Thoracic aorta (tissue), 2 donors: ENCODE data around the gene BAZ1B. TPM values are rescaled to one million over a fixed set of nuclear protein-coding genes. Genes with fewer than 3 reads are reported as not detected.
"Not testable (repeated sequence)": the region's sequence is repeated elsewhere in the genome, so short reads cannot be mapped to it uniquely, and the experiment has no call there.

ENCODE experiments used
- ATAC-seq: fragments of 150-250 bp; one replicate; pipeline ENCODE4 v1.8.0; 2017; ENCODE audit warnings: low read depth; ENCODE audit not compliant: insufficient number of reproducible peaks, low FRiP score
- DNase-seq: peaks from one replicate; pipeline ENCODE4 v3.0.0-alpha.2; 2020; ENCODE audit warnings: low spot score
- H3K27ac ChIP-seq, 2 donors: fragments of 200-600 bp; sonication (generic); 1 replicate in 1 of 2; 2 replicates in 1 of 2; pipeline ENCODE4 v1.5.1; 2016; ENCODE audit warnings: mild to moderate bottlenecking in 2 of 2, moderate library complexity in 2 of 2
- H3K27me3 ChIP-seq: fragments of 200-600 bp; sonication (generic); replicated peaks from 2 replicates; pipeline ENCODE4 v1.6.0; 2016; ENCODE audit warnings: mild to moderate bottlenecking; ENCODE audit not compliant: insufficient read depth
- H3K36me3 ChIP-seq: fragments of 200-600 bp; sonication (generic); one replicate; pipeline ENCODE4 v1.5.1; 2016
- H3K4me1 ChIP-seq, 2 donors: fragments of 200-600 bp; sonication (generic); 1 replicate in 1 of 2; 2 replicates in 1 of 2; pipeline versions ENCODE4 v1.5.1 to v1.6.0; 2016; ENCODE audit warnings: low read depth in 2 of 2, mild to moderate bottlenecking in 1 of 2; ENCODE audit not compliant: control insufficient read depth in 1 of 2
- H3K4me3 ChIP-seq: fragments of 200-600 bp; sonication (generic); 2 replicates; pipeline ENCODE4 v1.5.1; 2016; ENCODE audit warnings: mild to moderate bottlenecking
- H3K9me3 ChIP-seq: fragments of 200-600 bp; sonication (generic); 2 replicates; pipeline ENCODE4 v1.5.1; 2016
- CTCF ChIP-seq: fragments of 200-600 bp; sonication (generic); IDR thresholded peaks from one replicate; pipeline ENCODE4 v1.5.1; 2019; ENCODE audit warnings: antibody characterized with exemption
- total RNA-seq, 2 donors: library from RNA; depleted of rRNA; stranded (reverse); fragments of >200 nt; gene quantifications; one replicate each; pipeline versions ENCODE4 v1.1.0 to v1.2.3, GENCODE V29; 2016

Gene BAZ1B
- total RNA-seq, 2 donors from 2014 or later = 43.9 to 65.3 TPM

DNA sequence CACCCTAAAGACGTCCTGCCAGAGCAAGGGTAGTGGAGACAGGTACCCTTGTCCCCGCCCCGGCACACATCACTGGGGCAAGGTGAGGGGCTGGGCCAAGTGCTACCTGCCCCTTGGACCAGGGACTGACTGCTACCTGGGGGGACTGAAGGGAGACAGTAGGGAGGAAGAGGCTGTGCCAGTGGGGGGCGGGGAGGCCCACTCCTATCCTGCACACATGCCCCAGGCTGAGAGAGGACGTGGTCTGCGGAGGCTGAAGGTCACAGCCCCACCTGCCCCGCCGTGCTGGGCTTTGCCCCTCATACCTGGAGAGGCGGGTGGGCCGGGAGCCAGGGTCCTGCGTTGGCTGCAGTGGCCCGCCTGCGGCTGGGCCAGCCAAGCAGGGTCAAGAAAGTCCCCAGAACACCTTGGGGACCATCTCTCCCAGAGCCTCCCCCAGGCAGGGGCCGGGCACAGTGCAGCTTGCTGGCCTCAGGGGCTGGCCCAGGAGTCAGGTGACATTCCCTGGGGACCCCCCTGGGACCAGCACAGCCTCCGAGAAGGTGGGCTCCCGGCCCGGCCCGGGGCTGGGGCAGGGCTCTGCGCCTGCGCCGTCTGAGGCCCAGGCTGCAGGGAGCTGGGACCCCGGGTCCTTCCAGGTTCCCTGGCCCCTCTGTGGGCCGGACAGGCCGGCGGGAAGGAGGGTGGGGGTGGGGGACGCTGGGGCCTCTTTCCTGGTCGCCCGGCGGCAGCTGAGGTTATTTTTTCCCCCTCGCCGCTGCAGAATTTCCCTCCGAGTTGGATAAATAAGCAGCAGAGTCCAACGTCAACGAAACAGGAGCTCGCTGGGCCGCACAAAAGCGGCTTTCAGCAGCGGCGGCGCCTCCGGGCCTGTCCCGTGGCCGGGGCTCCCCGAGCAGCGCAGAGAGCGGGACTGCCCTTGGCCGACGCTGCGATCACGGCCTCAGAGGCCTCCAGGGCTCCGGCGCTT is 98.3 kb downstream of the BAZ1B start:
- no peaks in the 10 kb centered on the region for H3K36me3 ChIP-seq
- TF ChIP-seq CTCF = no peak
- no peaks in the 10 kb centered on the region for H3K9me3 ChIP-seq
- no peak for DNase-seq
- no peak for ATAC-seq
- no peaks in the 10 kb centered on the region for H3K27me3 ChIP-seq
- peaks cover 0 to 13% of the 10 kb centered on the region in 2 donors for H3K4me1 ChIP-seq
- no peak overlapping the region for H3K27ac ChIP-seq
- peak overlapping the region; percentile 76 for H3K4me3 ChIP-seq

- not testable (repeated sequence) for H3K27ac ChIP-seq, H3K27me3 ChIP-seq, H3K36me3 ChIP-seq, H3K9me3 ChIP-seq, H3K4me3 ChIP-seq, ATAC-seq, DNase-seq
- H3K4me1 ChIP-seq = peaks cover 0 to 13% of the 10 kb centered on the region in 2 donors
These were observed 101.5 kb downstream of the BAZ1B start for GRCh38 chr7:73420610-73421009.

DNA sequence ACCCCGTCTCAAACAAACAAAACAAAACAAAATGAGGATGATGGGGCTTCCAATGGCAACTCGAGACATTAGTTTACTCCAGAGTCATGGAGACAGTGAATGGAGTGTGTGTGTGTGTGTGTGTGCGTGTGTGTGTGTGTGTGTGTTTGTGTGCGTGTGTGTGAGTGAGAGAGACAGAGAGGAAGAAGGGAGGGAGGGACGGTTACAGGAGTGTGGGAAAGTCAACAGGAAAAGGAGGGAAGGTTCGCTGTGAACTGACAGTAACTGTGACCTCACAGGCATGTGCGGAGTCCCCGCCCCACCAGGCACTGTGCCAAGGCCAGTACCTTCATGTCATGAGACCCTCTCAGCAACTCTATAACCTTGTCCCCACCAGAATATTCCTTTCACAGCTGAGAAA is 102.1 kb downstream of the BAZ1B start:
- not testable (repeated sequence) for DNase-seq, H3K9me3 ChIP-seq, H3K36me3 ChIP-seq, H3K27ac ChIP-seq, ATAC-seq, H3K27me3 ChIP-seq, H3K4me3 ChIP-seq
- H3K4me1 ChIP-seq = peaks cover 0 to 13% of the 10 kb centered on the region in 2 donors

GRCh38 chr7:73418113-73418703 is 103.9 kb downstream of the BAZ1B start:
- Histone ChIP-seq H3K27ac (no peak overlapping the region), H3K9me3 (no peaks in the 10 kb centered on the region), H3K4me3 (no peak overlapping the region), H3K27me3 (no peaks in the 10 kb centered on the region), H3K36me3 (no peaks in the 10 kb centered on the region), H3K4me1 (no peaks in the 10 kb centered on the region)
- ATAC-seq (no peak), DNase-seq (no peak)
- TF ChIP-seq CTCF = no peak

DNA sequence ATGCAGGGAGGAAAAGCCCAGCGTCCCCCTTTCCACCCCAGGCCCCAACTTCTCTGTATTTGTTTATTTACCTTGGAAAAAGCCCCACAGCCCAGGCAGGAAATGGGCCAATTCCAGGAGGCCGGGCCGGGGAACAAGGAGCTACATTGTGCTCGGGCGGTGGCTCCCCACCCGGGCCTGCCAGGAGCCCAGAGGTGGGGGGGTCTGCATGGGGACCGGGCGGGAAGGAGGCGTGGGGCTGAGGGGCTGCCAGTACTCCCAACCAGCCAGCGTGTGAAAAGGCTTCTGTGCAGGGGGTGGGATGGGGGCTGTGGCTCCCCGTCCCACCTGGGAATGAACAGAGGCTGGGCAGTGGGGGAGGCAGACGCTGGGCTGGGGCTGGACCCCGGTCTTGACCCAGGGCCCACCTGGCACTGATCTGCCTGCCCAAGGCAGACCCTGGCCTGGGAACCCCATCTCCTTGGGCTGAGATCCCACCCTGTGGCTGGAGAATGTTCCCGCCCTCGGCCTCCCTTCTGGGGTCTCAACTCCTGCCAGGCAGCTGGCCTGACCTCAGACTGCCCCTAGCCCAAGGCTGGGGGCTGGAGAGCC is 111.5 kb downstream of the BAZ1B start:
- ATAC-seq, H3K27ac ChIP-seq, DNase-seq, H3K27me3 ChIP-seq, H3K36me3 ChIP-seq, H3K4me1 ChIP-seq, H3K9me3 ChIP-seq: not testable (repeated sequence)
- H3K4me3 ChIP-seq = peak overlapping the region; percentile 25

DNA sequence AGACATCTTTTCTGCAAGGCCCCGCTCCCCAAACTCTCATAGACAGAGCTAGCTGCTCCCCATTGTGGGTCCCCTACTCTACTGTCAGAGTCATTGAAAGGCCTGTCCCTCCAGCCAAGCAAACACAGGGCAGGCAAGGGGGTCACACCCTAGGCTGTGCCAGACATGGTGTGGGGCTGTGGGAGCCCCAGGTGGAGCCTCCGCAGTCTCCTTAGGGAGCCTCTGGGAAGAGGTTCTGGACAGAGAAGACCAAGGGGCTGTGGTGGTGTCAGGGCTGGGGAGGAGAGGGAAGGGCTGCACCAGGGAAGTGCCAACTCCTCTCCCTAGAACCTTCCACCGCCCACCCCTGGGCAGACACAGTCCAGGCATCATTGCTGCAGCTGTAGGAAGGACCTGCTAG is 117.2 kb downstream of the BAZ1B start:
- not testable (repeated sequence) for ATAC-seq, H3K27me3 ChIP-seq, H3K4me1 ChIP-seq, H3K9me3 ChIP-seq, H3K36me3 ChIP-seq, DNase-seq, H3K4me3 ChIP-seq, H3K27ac ChIP-seq

DNA sequence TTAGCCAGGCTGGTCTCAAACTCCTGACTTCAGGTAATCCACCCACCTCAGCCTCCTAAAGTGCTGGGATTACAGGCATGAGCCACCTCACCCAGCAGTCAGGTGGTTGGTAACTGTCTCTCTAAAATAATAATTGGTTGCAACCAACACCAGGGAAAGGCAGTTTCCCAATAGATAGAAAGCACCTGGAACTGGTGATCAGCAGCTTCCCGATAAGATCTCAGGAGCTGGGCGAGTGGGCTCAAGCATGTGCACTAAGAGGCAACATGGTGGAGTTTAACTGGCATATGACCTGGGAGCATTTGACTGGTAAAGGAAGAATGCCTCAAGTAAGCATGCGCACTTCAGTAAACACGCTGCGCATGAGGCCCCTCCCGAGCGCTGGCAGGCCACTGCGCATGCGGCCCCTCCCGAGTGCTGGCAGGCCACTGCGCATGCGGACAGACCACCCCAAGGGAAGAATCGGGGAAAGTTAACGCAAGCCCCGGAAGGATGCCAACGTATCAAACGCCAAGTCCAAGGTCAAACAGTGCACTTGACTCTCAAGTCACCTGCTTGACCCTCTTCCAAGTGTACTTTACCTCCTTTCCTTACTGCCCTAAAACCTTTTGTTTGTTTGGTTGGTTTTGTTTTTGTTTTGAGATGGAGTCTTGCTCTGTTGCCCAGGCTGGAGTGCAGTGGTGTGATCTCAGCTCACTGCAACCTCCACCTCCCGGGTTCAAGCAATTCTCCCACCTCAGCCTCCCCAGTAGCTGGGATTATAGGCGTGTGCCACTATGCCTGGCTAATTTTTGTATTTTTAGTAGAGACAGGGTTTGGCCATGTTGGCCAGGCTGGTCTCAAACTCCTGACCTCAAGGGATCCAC is 122.7 kb downstream of the BAZ1B start:
- DNase-seq, H3K27me3 ChIP-seq, H3K9me3 ChIP-seq, ATAC-seq, H3K27ac ChIP-seq, H3K36me3 ChIP-seq: not testable (repeated sequence)
- peak overlapping the region; percentile 40 for H3K4me3 ChIP-seq
- peaks cover 0 to 19% of the 10 kb centered on the region in 2 donors for H3K4me1 ChIP-seq
